AG09309 (cell line): Measurements from ENCODE around the gene RFPL3.
"Not testable (repeated sequence)": the region's sequence is repeated elsewhere in the genome, so short reads cannot be mapped to it uniquely, and the experiment has no call there.

Experiments used
- DNase-seq: peaks from one replicate; pipeline ENCODE4 v3.0.0-alpha.2; 2010; ENCODE audit warnings: low read depth
- H3K4me3 ChIP-seq: 2 replicates; pipeline ENCODE4 v1.5.1; 2011; ENCODE audit warnings: mild to moderate bottlenecking, low read depth, low read length, moderate library complexity; ENCODE audit not compliant: control insufficient read depth
- CTCF ChIP-seq: IDR thresholded peaks from 2 replicates; pipeline ENCODE4 v1.5.1; 2011; ENCODE audit warnings: mild to moderate bottlenecking, low read depth, low read length, inconsistent platforms; ENCODE audit not compliant: insufficient read depth, control insufficient read depth; ENCODE audit errors: missing control alignments

RFPL3 gene

GRCh38 chr22:32339190-32340012 is 18.3 kb upstream of the RFPL3 start:
- no peak for TF ChIP-seq CTCF
- no peak for DNase-seq
- H3K4me3 ChIP-seq: no peak overlapping the region

GRCh38 chr22:32340411-32340810 is 17.3 kb upstream of the RFPL3 start:
- no peak for TF ChIP-seq CTCF
- no peak for DNase-seq
- H3K4me3 ChIP-seq: no peak overlapping the region

GRCh38 chr22:32341122-32341740 is 16.4 kb upstream of the RFPL3 start:
- no peak for DNase-seq
- TF ChIP-seq CTCF: no peak
- H3K4me3 ChIP-seq: no peak overlapping the region

- no peak for DNase-seq
- no peak overlapping the region for H3K4me3 ChIP-seq
- TF ChIP-seq CTCF: no peak
These were observed 14.7 kb upstream of the RFPL3 start for GRCh38 chr22:32342977-32343376.

DNA sequence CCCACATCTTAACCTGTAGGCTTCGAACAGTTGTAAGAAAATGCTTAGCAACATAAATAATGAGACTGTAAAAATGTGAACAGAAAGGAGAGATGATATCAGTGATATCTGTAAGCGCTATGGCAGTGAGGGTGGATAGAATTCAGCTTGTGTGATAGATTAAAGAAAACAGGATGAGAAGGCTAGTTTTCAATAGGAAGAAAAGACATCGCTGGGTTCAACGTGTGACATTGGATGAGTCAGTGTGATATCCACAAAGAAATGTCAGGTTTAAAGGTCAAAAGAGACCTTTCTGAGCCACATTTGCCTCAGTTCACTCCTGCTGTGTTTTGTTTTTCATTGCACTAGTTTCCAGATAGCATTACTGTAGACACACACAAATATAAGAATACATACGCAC is 13.7 kb upstream of the RFPL3 start:
- no peak for TF ChIP-seq CTCF
- H3K4me3 ChIP-seq: no peak overlapping the region
- no peak for DNase-seq

GRCh38 chr22:32348031-32348611 is 9.5 kb upstream of the RFPL3 start:
- no peak for DNase-seq
- no peak overlapping the region for H3K4me3 ChIP-seq
- no peak for TF ChIP-seq CTCF

DNA sequence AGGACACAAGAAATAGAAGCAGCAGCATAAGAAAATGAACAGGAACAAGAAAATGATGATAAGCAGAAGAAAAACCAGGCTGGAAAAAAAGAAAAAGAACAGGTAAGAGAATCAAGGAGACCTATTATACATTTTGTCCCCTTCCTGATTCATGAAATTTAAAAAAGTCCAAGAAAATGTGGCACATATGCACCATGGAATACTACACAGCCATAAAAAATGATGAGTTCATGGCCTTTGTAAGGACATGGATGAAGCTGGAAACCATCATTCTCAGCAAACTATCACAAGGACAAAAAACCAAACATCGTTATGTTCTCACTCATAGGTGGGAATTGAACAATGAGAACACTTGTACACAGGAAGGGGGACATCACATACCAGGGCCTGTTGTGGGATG is 5.8 kb upstream of the RFPL3 start:
- not testable (repeated sequence) for DNase-seq, H3K4me3 ChIP-seq
